Measurements from ENCODE around the gene RGS9. TPM values are rescaled to one million over a fixed set of nuclear protein-coding genes. Genes with fewer than 3 reads are reported as not detected.
"Not testable (repeated sequence)": the region's sequence is repeated elsewhere in the genome, so short reads cannot be mapped to it uniquely, and the experiment has no call there.

Gene RGS9
- total RNA-seq, 1 donor from 2014 or later = 1.7 TPM

GRCh38 chr17:65115839-65116238 lies 21.3 kb upstream of the RGS9 start:
- no peak for DNase-seq

- not testable (repeated sequence) for DNase-seq
Observed at GRCh38 chr17:65116515-65116914, 20.7 kb upstream of the RGS9 start.

- no peak for DNase-seq
Observed at GRCh38 chr17:65117384-65118035, 19.7 kb upstream of the RGS9 start.

DNA sequence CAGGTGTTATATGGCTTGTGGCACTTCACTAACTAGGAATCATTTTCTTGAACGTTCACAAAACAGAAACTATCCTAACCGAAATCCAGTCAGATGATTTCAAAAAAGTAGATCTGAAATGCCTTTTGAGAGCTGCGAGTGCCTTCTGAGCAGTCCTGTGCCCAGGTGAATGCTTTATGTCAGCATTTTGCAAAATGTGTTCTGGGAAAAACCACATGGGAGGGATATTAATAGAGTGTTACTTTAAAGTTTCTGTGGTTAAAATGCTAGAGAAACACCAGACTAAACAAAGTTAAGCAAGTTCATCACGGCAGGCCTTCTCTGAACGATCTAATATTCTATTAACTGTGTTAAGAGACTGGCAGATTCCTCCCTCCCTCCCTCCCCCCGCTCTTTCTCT lies 15.8 kb upstream of the RGS9 start:
- no peak for DNase-seq

DNA sequence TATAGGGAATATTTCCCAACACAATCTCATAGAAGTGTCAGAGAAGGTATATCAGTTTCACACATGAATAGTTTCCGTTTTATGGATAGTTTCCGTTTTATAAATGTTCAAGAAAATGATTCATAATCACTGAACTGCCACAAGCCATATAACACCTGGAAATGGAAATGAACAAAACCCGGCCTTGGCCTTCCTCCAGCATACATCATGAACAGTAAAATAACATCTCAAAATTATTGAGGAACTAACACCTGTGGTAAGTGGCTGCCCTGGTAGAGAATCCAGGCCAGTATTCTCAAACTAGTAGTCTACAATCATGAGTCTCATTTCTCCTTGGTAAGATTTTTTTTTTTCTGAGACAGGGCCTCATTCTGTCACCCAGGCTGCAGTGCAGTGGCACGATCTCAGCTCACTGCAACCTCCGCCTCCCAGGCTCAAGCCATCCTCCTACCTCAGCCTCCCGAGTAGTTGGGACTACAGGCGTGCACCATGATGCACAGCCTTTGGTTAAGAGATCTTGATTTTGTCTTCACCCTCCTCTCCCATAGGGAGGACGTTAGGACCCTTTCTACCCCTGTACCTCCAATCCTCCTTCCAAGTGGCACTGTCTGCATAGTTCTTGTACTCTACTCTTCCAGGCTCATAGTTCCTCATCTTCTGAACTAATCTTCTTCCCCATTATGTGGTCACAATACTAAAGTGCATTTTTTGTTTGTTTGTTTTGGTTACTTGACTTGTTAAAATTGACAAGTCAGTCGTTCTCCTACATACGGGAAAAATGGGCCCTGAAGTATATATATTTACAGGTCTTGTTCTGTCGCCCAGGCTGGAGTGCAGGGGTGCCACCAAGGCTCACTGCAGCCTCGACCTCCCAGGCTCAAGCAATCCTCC lies 15.0 kb upstream of the RGS9 start:
- no peak for DNase-seq

DNA sequence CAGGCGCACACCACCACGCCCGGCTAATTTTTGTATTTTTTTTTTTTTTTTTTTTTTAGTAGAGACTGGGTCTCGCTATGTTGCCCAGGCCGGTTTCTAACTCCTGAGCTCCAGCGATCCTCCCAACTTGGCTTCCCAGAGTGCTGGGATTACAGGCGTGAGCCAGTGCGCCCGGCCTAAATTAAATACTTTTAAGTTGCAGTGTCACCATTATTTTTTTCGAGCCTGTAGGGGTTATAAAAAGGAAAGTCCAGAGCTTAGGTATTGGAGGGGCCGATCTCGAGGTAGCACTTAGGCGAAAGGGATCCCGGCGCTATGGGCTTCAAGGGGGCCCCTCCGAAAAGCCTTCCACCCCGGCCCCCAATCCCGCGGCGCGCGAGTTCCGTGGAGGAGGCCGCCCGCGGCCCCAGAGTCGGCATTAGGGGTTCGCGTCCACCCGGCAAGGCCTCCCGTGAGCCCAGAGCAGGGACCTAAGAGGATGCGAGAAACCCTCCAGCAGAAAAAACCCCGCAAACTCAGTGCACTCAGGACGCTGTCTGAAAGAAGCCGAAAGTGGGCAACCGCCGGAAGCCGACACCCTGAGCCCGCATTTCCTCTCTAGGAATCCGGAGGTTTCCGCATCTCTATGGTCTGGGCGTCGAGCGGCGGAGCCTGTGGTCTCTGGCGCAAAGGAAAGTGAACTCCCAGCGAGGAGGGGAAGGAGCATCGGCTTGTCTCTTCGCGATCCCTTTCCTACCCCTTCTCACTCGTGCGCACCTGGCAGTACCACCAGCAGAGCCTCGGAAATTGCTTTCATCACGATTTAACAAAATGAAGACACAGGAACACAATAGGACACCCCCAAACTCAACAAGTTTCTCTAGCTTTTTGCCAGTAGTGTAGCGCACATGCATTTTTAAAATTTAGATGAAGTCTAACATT lies 14.1 kb upstream of the RGS9 start:
- DNase-seq = peak; percentile 97

- peak; percentile 48 for DNase-seq
Observed at GRCh38 chr17:65123757-65124675, 13.2 kb upstream of the RGS9 start.

DNA sequence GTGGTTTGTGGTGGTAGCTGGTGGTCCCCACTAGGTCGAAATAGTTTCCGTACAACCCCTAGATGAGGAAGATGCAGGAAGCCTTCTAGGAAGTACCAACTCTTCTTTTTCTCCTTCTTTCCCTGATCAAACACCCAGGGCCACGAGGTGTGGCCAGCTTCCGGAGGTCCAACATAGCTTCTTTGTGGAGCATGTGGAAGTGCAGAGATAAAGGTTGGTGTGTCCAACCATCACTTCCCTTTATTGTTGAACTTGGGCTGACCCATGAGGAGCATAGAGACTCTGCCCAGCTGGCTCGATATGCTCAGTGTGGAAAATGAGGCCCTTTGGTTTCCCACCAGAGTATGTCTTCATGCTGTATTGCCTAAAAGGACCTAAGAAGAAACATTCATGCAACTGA lies 6.3 kb upstream of the RGS9 start:
- DNase-seq = no peak

DNA sequence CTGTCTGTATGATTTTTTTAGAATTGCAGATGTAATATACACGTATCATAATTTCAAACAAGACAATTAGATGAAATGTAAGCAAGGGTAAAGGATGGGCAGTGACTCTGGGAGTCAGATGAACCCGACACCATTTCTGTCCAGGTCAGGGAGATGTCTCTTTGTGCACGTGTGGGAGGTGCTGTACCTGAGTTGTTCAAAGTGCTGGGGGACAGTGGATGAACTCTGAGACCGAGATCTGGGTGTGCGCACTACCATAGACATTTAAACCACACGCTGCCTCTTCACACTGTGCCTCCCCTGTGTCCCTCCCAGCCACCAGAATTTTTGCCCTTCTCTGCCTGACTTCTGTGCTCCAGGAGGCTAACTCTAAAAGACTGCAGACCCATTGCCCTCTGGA lies 5.9 kb upstream of the RGS9 start:
- DNase-seq = no peak

DNA sequence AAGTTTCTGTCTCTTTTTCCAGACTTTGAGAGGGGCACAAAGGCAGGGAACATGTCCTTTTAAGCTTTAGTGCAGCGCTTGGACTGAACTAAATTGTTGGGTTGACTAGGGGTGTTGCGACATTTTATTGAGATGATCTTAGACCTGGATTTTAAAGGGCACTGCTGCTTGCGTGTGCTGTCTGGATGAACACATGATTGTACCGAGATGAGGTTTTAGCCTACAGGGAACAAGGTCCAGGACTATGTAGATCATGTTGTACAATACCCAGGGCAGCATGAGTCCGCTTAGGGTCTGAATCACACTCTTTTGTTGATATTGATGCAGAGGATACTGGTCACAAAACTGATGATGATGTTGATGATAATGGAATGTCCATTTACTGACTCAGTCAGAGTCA lies 5.2 kb upstream of the RGS9 start:
- no peak for DNase-seq

- no peak for DNase-seq
Observed at GRCh38 chr17:65134035-65134434, 3.1 kb upstream of the RGS9 start.

DNA sequence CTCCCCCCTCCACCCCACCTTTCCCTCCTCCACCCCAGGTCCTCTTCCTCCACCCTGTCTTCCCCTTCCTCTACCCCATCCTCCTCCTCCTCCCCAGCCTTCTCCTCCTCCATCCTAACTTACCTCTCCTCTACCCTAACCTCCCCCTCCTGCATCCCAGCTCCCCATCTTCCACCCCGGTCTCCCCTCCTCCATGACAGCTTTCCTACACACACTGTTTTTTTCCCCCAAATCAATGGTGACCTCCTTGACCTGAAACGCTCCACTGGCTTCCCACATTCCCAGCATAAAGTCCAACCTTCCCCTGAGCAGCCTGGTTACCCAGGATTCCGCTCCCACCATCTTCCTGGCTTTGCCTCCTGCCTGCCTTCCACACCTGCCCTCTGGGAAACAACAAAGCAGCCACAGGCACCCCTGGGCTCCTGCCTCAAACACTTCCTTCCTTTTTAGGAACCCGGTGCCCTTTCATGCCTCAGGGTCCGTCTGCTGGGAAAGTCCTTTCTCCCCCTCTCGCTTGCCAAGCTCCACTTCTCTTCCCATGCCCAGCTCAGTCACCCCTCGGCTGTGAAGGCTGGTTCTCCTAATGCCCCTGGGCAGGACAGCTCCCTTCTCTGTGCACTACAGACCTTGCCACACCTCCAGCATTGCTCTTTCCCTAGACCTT lies 2.1 kb downstream of the RGS9 start:
- no peak for DNase-seq

GRCh38 chr17:65142247-65142646 lies 5.1 kb downstream of the RGS9 start:
- DNase-seq = no peak

GRCh38 chr17:65143889-65144604 lies 6.9 kb downstream of the RGS9 start:
- no peak for DNase-seq

DNA sequence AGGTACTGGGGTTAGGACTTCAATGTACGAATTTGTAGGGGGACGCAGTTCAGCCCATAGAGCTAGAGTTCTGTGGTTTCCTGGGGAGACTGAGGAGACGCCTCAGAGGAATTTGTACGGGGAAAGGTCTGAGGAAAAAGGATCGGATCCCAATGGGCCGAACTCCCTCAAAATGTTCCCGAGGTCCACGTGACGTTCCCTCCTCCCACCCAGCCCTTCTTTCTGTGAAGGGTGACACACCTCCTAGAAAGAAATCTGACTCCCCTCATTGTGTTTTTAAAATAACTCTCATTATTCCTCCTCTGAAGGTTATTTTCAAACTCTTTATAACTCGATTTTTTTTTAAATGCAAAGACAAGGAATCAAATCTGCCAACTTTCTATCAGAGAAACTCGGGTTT lies 8.6 kb downstream of the RGS9 start:
- DNase-seq = no peak

GRCh38 chr17:65147955-65148354 lies 10.8 kb downstream of the RGS9 start:
- no peak for DNase-seq

GRCh38 chr17:65154770-65155589 lies 17.8 kb downstream of the RGS9 start:
- DNase-seq = no peak

DNA sequence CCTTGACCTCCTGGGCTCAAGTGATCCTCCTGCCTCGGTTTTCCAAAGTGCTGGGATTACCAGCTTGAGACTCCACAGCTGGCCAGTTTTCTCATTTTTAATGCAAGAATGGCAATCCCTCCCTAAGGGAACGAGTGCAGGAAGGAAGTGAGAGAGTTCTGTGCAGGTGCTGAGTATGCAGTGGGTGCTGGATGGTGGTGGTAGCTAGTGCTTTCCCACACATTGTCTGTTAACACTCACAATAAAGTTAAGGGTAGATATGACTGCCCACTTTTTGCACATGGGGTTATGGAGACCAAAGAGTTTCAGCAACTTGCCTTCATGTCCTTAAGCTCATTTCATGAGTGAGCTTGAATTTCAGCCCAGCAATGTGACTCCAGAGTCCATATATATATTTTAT lies 18.5 kb downstream of the RGS9 start:
- DNase-seq = no peak

GRCh38 chr17:65156185-65156834 lies 19.1 kb downstream of the RGS9 start:
- no peak for DNase-seq
